IPS DF 6.9 (cell line): Measurements from ENCODE around the gene ULBP2.
A peak's percentile ranks its signal among the peaks of the same experiment; 100 is the strongest.
"Not testable (repeated sequence)": the region's sequence is repeated elsewhere in the genome, so short reads cannot be mapped to it uniquely, and the experiment has no call there.

ENCODE experiments used
- DNase-seq: peaks from one replicate; pipeline ENCODE4 v3.0.0-alpha.2; 2013; ENCODE audit warnings: low read depth, low spot score
- H3K27ac ChIP-seq: one replicate; pipeline ENCODE4 v1.5.1; 2013; ENCODE audit warnings: low read length, control low read depth
- H3K27me3 ChIP-seq: 2 replicates; pipeline ENCODE4 v1.6.1; 2013; ENCODE audit warnings: mild to moderate bottlenecking, low read length; ENCODE audit not compliant: control insufficient read depth, insufficient read depth
- H3K36me3 ChIP-seq: 2 replicates; pipeline ENCODE4 v1.6.1; 2013; ENCODE audit warnings: low read length; ENCODE audit not compliant: control insufficient read depth, insufficient read depth
- H3K4me1 ChIP-seq: 2 replicates; pipeline ENCODE4 v1.6.1; 2013; ENCODE audit warnings: low read length; ENCODE audit not compliant: control insufficient read depth, insufficient read depth
- H3K4me3 ChIP-seq: 2 replicates; pipeline ENCODE4 v1.5.1; 2013; ENCODE audit warnings: mild to moderate bottlenecking, low read length
- H3K9me3 ChIP-seq: 2 replicates; pipeline ENCODE4 v1.6.1; 2013; ENCODE audit warnings: low read length, inconsistent platforms; ENCODE audit not compliant: control insufficient read depth, insufficient read depth
- WGBS: extraction: QIAGEN DNeasy Blood & Tissue Kit; methylation state at CpG from one replicate; pipeline ENCODE4 v1.1.7; 2013; ENCODE audit warnings: mixed read lengths, missing lambda C conversion rate; ENCODE audit not compliant: insufficient read length, insufficient coverage; 5-methylcytosine and 5-hydroxymethylcytosine counted together

The ULBP2 gene

GRCh38 chr6:149938571-149939355 is 3.1 kb upstream of the ULBP2 start:
- Histone ChIP-seq H3K36me3 (no peaks in the 10 kb centered on the region), H3K27me3 (peaks cover 79% of the 10 kb centered on the region), H3K9me3 (no peaks in the 10 kb centered on the region), H3K4me1 (no peaks in the 10 kb centered on the region), H3K4me3 (peak overlapping the region; percentile 17; the same call in 1 of the 2 replicates), H3K27ac (no peak overlapping the region)
- no peak for DNase-seq
- no CpG with 5 or more reads among the region's 58 CpGs for WGBS

DNA sequence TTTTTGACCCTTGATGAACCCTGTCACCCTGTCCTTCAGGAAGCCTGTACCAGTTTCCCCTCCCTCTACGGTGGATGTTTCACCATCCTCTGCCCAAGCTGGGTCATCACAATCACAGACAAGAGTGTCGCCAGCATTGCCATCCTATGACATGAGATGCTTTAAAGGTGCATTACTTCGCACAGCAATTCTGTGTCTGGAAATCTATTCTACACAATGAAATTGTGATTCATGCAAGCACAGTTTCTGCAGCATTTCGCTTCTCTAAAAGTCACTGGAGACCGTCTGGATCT is 2.5 kb upstream of the ULBP2 start:
- no peaks in the 10 kb centered on the region for H3K9me3 ChIP-seq
- no peak overlapping the region for H3K4me3 ChIP-seq
- H3K36me3 ChIP-seq, result no peaks in the 10 kb centered on the region
- no peak for DNase-seq
- no CpG with 5 or more reads among the region's 5 CpGs for WGBS
- peaks cover 81% of the 10 kb centered on the region for H3K27me3 ChIP-seq
- H3K4me1 ChIP-seq, result no peaks in the 10 kb centered on the region
- H3K27ac ChIP-seq, result no peak overlapping the region

- Histone ChIP-seq H3K4me3 (no peak overlapping the region), H3K27ac (no peak overlapping the region), H3K36me3 (no peaks in the 10 kb centered on the region), H3K27me3 (peaks cover 76% of the 10 kb centered on the region), H3K9me3 (no peaks in the 10 kb centered on the region), H3K4me1 (no peaks in the 10 kb centered on the region)
- no CpG with 5 or more reads among the region's 6 CpGs for WGBS
- DNase-seq, result no peak
Observed at GRCh38 chr6:149939909-149940671, 1.7 kb upstream of the ULBP2 start.

GRCh38 chr6:149940672-149940982 is 1.2 kb upstream of the ULBP2 start:
- no CpG with 5 or more reads among the region's 6 CpGs for WGBS
- Histone ChIP-seq H3K4me3 (no peak overlapping the region), H3K27ac (no peak overlapping the region), H3K4me1 (no peaks in the 10 kb centered on the region), H3K36me3 (no peaks in the 10 kb centered on the region), H3K27me3 (peaks cover 71% of the 10 kb centered on the region), H3K9me3 (no peaks in the 10 kb centered on the region)
- DNase-seq, result no peak

GRCh38 chr6:149942461-149942829 is 631 bp downstream of the ULBP2 start:
- H3K4me1 ChIP-seq, result no peaks in the 10 kb centered on the region
- DNase-seq, result no peak
- H3K27me3 ChIP-seq, result peaks cover 63% of the 10 kb centered on the region
- H3K36me3 ChIP-seq, result no peaks in the 10 kb centered on the region
- no peaks in the 10 kb centered on the region for H3K9me3 ChIP-seq
- WGBS, result no CpG with 5 or more reads among the region's 13 CpGs
- H3K4me3 ChIP-seq, result no peak overlapping the region; the same call in 1 of the 2 replicates
- H3K27ac ChIP-seq, result no peak overlapping the region

DNA sequence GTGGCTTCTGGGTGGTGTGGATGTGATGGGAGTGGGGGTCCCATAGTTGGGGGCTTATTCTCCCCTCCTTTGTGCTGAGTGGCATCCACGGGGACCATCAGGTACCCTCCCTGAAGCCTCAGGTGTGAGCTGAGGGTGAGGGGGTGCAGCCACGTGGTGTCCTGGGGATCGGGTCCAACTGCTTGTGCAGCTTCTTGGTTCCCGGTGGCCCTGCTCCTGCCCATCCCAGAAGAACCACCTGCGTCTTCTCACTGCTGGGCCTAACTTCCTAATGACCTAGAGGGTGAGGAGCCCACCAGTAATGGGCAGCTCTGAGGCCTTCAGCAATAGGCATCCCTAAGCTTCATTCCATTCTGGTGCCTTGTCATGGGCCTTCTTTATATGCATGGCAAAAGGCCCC is 1.5 kb downstream of the ULBP2 start:
- not testable (repeated sequence) for H3K27ac ChIP-seq, H3K4me1 ChIP-seq, H3K9me3 ChIP-seq, H3K4me3 ChIP-seq, DNase-seq, H3K36me3 ChIP-seq
- no CpG with 5 or more reads among the region's 5 CpGs for WGBS
- H3K27me3 ChIP-seq, result peaks cover 57% of the 10 kb centered on the region

DNA sequence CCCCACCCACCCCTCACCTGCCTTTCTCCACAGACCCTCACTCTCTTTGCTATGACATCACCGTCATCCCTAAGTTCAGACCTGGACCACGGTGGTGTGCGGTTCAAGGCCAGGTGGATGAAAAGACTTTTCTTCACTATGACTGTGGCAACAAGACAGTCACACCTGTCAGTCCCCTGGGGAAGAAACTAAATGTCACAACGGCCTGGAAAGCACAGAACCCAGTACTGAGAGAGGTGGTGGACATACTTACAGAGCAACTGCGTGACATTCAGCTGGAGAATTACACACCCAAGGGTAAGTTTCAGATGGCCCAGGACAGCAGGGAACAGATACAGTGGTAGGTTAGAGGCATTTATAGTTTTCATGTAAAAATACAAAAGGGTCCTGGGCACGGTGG is 3.5 kb downstream of the ULBP2 start:
- DNase-seq, H3K9me3 ChIP-seq, H3K36me3 ChIP-seq, H3K4me3 ChIP-seq, H3K27ac ChIP-seq, H3K4me1 ChIP-seq: not testable (repeated sequence)
- no CpG with 5 or more reads among the region's 6 CpGs for WGBS
- H3K27me3 ChIP-seq, result peaks cover 38% of the 10 kb centered on the region

GRCh38 chr6:149946631-149947030 is 4.8 kb downstream of the ULBP2 start:
- H3K4me1 ChIP-seq, DNase-seq, H3K4me3 ChIP-seq, H3K9me3 ChIP-seq, H3K27ac ChIP-seq, H3K36me3 ChIP-seq: not testable (repeated sequence)
- peaks cover 27% of the 10 kb centered on the region for H3K27me3 ChIP-seq
- no CpG with 5 or more reads among the region's 7 CpGs for WGBS

DNA sequence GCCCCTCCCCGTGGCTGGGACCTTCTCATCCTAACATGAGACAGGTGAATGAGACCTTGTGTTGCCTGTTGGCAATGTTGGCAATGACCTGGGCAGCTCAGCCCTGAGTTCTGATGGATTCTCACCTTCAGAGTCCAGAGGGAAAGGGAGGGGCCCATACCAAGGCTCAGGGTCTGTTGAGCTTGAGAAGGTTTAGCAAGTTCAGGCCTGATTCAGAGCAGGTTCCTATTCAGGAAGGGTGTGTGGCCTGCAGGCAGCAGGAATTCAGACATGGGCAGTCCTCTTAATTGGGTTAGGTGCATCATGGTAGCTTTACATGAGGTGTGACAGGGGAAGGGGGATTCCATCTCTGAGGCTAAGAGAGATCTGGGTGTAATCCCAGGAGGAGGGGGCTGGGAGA is 5.7 kb downstream of the ULBP2 start:
- not testable (repeated sequence) for H3K9me3 ChIP-seq, H3K36me3 ChIP-seq, H3K4me3 ChIP-seq, H3K27ac ChIP-seq, H3K4me1 ChIP-seq, DNase-seq
- no CpG with 5 or more reads among the region's 1 CpG for WGBS
- H3K27me3 ChIP-seq, result peaks cover 18% of the 10 kb centered on the region

- no peak overlapping the region for H3K27ac ChIP-seq
- no peaks in the 10 kb centered on the region for H3K36me3 ChIP-seq
- peaks cover 14% of the 10 kb centered on the region for H3K27me3 ChIP-seq
- H3K4me1 ChIP-seq, result no peaks in the 10 kb centered on the region
- DNase-seq, result no peak
- no peak overlapping the region for H3K4me3 ChIP-seq
- no peaks in the 10 kb centered on the region for H3K9me3 ChIP-seq
- WGBS, result no CpG with 5 or more reads among the region's 1 CpG
Observed at GRCh38 chr6:149948011-149948410, 6.2 kb downstream of the ULBP2 start.

- Histone ChIP-seq H3K27ac (no peak overlapping the region), H3K36me3 (no peaks in the 10 kb centered on the region), H3K9me3 (no peaks in the 10 kb centered on the region), H3K4me1 (no peaks in the 10 kb centered on the region), H3K4me3 (no peak overlapping the region), H3K27me3 (peaks cover 12% of the 10 kb centered on the region; the same call in 1 of the 2 replicates)
- DNase-seq, result no peak
- WGBS, result no CpG with 5 or more reads among the region's 5 CpGs
Observed at GRCh38 chr6:149948616-149949015, 6.8 kb downstream of the ULBP2 start.
